ENCODE data around the gene TNFRSF1A.

Gene TNFRSF1A

GRCh38 chr12:6341417-6342139, at the start of gene TNFRSF1A:
TSS of gene TNFRSF1A (minus strand) at chr12:6342076. CDS start at chr12:6341814, 262 bp downstream.
- no peak for DNase-seq (ENCODE audit: low read depth)

DNA sequence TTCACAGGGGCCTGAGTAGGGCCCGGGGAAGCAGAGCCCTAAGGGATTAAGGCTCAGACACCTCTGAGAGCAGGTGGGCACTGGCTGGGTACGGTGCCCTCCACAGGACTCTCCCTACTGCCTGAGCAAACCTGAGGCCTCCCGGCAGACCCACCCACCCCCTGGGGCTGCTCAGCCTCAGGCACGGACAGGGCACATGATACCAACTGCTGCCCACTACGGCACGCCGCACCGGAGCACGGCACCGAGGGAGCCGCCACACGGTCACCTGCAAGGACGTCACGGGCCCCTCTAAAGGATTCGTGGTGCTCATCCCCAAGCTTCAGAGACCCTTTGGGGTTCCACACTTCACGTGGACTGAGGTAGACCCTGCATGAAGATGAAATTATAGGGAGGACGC, 49.1 kb upstream of the TNFRSF1A start:
- DNase-seq (ENCODE audit: low read depth), result no peak

- DNase-seq (ENCODE audit: low read depth), result no peak
These were observed 48.4 kb upstream of the TNFRSF1A start for GRCh38 chr12:6390084-6390799.

GRCh38 chr12:6387541-6387940, 45.7 kb upstream of the TNFRSF1A start:
- no peak for DNase-seq (ENCODE audit: low read depth)

DNA sequence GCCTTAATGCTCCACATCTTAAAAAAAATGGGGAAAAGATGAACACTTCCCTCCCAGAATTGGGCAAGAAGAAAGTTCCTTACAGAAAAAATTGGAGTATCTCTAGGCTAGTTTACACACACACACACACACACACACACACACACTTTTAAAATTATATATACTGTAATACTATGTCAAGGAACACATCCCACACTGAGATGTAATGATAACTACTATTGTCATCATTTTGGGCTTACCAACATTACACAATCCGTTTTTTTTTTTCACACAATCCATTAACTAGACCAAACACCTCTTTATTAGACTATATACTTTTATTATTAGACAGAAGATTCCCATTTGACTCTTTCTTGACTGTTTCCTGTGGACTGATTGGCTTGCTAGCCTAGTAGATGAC, 44.6 kb upstream of the TNFRSF1A start:
- DNase-seq (ENCODE audit: low read depth), result no peak

DNA sequence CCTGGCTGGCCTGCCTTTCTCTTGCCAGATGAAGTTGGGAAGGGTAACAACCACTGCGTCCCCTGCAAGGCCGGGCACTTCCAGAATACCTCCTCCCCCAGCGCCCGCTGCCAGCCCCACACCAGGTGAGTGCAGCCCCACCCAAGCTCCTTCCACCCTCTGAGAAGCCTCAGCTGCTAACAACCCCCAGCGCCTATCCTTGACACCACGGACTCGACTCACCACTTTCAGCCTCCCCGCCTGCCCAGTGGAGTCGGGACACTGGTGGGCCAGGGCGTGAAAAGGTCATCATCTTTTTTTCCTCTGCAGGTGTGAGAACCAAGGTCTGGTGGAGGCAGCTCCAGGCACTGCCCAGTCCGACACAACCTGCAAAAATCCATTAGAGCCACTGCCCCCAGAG, 44.2 kb upstream of the TNFRSF1A start:
- DNase-seq (ENCODE audit: low read depth), result no peak

- DNase-seq (ENCODE audit: low read depth), result no peak
These were observed 42.9 kb upstream of the TNFRSF1A start for GRCh38 chr12:6384499-6385436.

GRCh38 chr12:6383572-6384498, 42.0 kb upstream of the TNFRSF1A start, which contains the start of gene LTBR:
TSS of gene LTBR (plus strand) at chr12:6384162. CDS start at chr12:6384359, 197 bp downstream.
- no peak for DNase-seq (ENCODE audit: low read depth)

DNA sequence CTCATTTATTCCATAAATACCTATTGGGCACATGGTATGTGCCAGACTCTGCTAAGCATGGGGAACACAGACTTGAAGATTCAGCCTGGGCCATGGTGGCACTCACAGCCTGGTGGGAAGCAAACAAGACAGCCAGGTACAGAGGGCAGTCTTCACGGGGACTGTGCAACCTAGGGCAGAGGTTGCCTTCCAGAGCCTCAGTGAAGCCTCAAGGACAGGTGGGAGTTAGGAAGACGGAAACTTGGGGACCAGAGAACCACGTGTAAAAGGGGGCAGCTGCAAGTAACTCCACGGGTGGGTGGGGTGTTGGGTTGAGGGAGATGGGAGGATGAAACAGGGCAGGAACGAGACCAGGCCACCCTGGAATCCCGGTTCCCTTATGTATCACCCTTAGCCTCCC, 41.1 kb upstream of the TNFRSF1A start:
- DNase-seq (ENCODE audit: low read depth), result no peak

DNA sequence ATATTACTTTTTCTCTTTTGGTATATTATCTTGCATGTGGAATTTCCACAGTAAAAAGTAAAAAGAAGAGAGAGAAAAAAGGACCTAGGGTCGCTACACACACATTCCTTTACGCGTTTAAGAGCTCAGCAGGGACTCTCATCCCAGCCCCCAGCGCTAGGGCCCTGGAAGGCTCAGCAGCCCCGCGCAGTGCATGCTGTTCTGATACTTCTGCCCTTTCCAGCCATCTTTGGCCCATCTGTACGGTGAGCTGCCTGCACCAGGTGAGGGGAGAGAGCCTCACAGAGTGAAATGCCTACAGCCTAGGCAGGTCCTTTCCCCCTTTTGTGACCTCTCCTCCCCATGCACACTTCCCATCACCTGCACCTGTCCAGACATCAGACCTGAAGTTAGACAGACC, 40.5 kb upstream of the TNFRSF1A start:
- no peak for DNase-seq (ENCODE audit: low read depth)

GRCh38 chr12:6380141-6381121, 38.6 kb upstream of the TNFRSF1A start:
- no peak for DNase-seq (ENCODE audit: low read depth)

- no peak for DNase-seq (ENCODE audit: low read depth)
These were observed 37.0 kb upstream of the TNFRSF1A start for GRCh38 chr12:6378709-6379472.

DNA sequence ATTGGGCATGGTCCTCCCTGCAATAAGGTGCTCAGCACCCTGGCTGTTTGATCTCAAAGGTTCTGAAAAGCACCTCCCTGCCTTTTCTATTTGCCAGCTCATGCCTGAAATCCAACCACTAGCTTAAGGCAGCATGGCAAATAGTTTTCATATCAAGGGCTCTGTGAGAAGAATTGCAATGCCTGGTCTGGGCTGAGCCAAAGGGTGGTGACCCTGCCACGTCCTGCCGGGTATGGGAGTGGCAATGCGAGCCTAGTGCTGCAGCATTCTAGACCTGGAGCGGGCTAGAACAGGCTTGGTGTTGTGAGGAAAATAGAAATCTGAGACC, 35.8 kb upstream of the TNFRSF1A start:
- no peak for DNase-seq (ENCODE audit: low read depth)

DNA sequence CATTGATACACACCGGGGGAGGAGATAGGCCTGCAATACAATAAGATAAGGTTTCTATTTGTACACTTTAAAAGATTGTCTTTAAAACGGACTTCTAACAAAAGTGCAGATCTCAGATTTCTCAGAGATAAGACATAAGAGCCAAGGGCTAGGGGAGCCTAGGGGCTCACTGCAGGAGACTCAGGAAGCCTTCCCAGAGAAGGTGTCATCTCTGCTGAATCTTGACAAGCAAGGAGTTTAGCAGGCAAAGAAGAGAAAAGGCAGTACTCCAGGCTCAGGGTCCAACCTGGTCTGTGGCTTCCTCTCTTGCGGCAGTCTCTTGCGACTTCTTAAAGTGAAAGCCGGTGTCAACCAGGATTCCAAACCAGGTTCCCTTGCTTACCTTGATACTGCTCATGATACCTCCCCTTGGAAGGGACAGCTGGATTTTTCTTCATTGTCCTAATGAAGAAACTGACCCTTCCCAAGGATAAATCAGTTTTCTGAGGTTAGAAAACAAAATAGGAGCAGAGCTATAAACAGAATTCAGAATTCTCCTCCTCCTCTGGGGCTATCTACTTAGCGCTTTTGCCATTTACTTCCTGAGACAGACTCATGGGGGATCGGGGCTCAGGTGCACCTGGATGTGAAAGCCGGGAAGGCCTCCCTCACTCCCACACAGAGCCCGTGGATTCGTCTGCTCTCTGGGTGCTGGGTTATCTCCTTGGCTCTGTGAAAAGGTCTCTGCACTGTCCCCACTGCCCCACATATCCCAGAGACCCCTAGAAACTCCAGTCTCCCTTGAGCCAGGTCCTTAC, 35.2 kb upstream of the TNFRSF1A start:
- no peak for DNase-seq (ENCODE audit: low read depth)

- DNase-seq (ENCODE audit: low read depth), result no peak
These were observed 34.4 kb upstream of the TNFRSF1A start for GRCh38 chr12:6376079-6376869.

- DNase-seq (ENCODE audit: low read depth), result no peak
These were observed 33.6 kb upstream of the TNFRSF1A start, which contains the start of gene SCNN1A for GRCh38 chr12:6375269-6376078. TSS of gene SCNN1A (minus strand) at chr12:6375563. CDS start at chr12:6374783, 780 bp downstream.

DNA sequence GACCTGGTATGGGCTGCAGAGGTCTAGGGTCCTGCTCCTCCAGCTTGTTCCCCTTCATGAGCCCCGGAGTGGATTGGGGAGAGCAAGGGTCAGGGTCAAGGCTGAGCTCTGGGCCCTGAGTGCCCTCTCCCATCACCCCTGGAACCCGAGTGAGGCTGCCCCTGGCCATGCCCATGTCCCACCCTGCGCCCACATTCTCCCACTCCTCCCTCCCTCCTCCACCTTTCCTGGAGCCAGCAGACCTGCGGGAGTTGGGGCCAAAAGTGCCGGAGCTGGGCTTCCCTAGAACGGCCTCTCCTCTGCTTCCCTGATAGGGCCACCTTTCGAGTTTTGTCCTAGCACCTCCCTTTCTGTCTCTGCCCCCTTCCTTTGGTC, 32.9 kb upstream of the TNFRSF1A start:
- DNase-seq (ENCODE audit: low read depth), result no peak
